Peyer's patch (tissue), 4 donors: Measurements from ENCODE around the gene LCP2. TPM values are rescaled to one million over a fixed set of nuclear protein-coding genes. Genes with fewer than 3 reads are reported as not detected.

Source experiments
- DNase-seq, 3 donors: peaks; one replicate each; pipeline ENCODE4 v3.0.0-alpha.2; 2017 to 2019
- H3K27ac ChIP-seq, 4 donors: fragments of 200-600 bp; sonication (generic); one replicate each; pipeline ENCODE4 v1.5.1; 2016 to 2019
- H3K27me3 ChIP-seq, 2 donors: fragments of 200-600 bp; sonication (generic); one replicate each; pipeline ENCODE4 v1.5.1; 2019
- H3K36me3 ChIP-seq, 3 donors: fragments of 200-600 bp; sonication (generic); one replicate each; pipeline ENCODE4 v1.5.1; 2016 to 2019
- H3K4me1 ChIP-seq, 4 donors: fragments of 200-600 bp; sonication (generic); one replicate each; pipeline ENCODE4 v1.5.1; 2016 to 2019
- H3K4me3 ChIP-seq, 4 donors: fragments of 200-600 bp; sonication (generic); 1 replicate in 3 of 4; 2 replicates in 1 of 4; pipeline ENCODE4 v1.5.1; 2016 to 2019; ENCODE audit warnings: mild to moderate bottlenecking in 1 of 4
- H3K9me3 ChIP-seq, 4 donors: fragments of 200-600 bp; sonication (generic); one replicate each; pipeline ENCODE4 v1.5.1; 2016 to 2019; ENCODE audit warnings: mild to moderate bottlenecking in 1 of 4
- CTCF ChIP-seq, 6 experiments: fragments of 450-650 bp in 4 of 6; fragments of 200-600 bp in 2 of 6; sonication (generic) in 1 of 6; IDR thresholded peaks; one replicate each; pipeline ENCODE4 v1.5.1; 2017 to 2019; ENCODE audit warnings: antibody characterized with exemption in 6 of 6, mild to moderate bottlenecking in 3 of 6, moderate library complexity in 1 of 6
- POLR2A ChIP-seq, 2 donors: fragments of 450-650 bp; IDR thresholded peaks; one replicate each; pipeline ENCODE4 v1.5.1; 2017; ENCODE audit warnings: antibody characterized with exemption in 2 of 2, mild to moderate bottlenecking in 2 of 2, moderate library complexity in 2 of 2
- total RNA-seq, 4 donors: library from RNA; depleted of rRNA; stranded (reverse); fragments of >200 nt; gene quantifications; one replicate each; pipeline ENCODE4 v1.1.0, GENCODE V29; 2016

Gene LCP2
- total RNA-seq, 4 donors from 2014 or later, result 27.1 to 139 (median 33.9) TPM

DNA sequence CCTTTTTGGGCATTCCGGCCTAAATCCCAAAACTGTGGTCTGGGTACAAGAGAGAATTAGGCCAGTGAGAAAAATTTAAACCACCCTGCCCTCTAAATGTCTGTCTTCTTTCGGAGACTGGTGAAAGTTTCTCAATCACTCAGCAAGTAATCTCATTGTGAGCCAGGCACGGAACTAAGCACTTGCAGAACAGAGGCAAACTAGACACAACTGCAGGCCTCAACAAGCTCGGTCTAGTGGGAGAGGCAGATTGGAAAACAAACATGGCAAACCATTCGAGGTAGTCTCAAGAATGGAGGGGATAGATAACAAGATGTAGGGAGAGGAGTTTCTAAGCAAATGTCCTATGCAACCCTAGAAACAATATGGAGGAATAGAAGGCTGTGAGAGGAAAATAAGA, 73.7 kb downstream of the LCP2 start:
- no peak overlapping the region for H3K4me3 ChIP-seq
- H3K4me1 ChIP-seq, result peaks cover 0 to 4% (median 0%) of the 10 kb centered on the region in 4 donors
- H3K36me3 ChIP-seq, result no peaks in the 10 kb centered on the region
- H3K27ac ChIP-seq, result no peak overlapping the region
- H3K27me3 ChIP-seq, result no peaks in the 10 kb centered on the region
- H3K9me3 ChIP-seq, result no peaks in the 10 kb centered on the region
- TF ChIP-seq CTCF (IDR thresholded peaks at IDR 0.05) (no peak), POLR2A (IDR thresholded peaks at IDR 0.05) (no peak)
- no peak for DNase-seq

- H3K9me3 ChIP-seq, result no peaks in the 10 kb centered on the region
- H3K27ac ChIP-seq, result no peak overlapping the region
- H3K27me3 ChIP-seq, result no peaks in the 10 kb centered on the region
- no peaks in the 10 kb centered on the region for H3K36me3 ChIP-seq
- no peak overlapping the region for H3K4me3 ChIP-seq
- TF ChIP-seq CTCF (IDR thresholded peaks at IDR 0.05) (no peak), POLR2A (IDR thresholded peaks at IDR 0.05) (no peak)
- no peak for DNase-seq
- H3K4me1 ChIP-seq, result peaks cover 0 to 4% (median 0%) of the 10 kb centered on the region in 4 donors
These were observed 74.2 kb downstream of the LCP2 start for GRCh38 chr5:170223360-170223759.

- no peaks in the 10 kb centered on the region for H3K9me3 ChIP-seq
- H3K27me3 ChIP-seq, result no peaks in the 10 kb centered on the region
- TF ChIP-seq CTCF (IDR thresholded peaks at IDR 0.05) (no peak), POLR2A (IDR thresholded peaks at IDR 0.05) (no peak)
- H3K4me1 ChIP-seq, result peaks cover 0 to 4% (median 0%) of the 10 kb centered on the region in 4 donors
- no peak overlapping the region for H3K4me3 ChIP-seq
- no peaks in the 10 kb centered on the region for H3K36me3 ChIP-seq
- DNase-seq, result no peak
- peak overlapping the region in 1 of 4 donors; percentile 62 for H3K27ac ChIP-seq
These were observed 76.2 kb downstream of the LCP2 start for GRCh38 chr5:170221327-170221741.

- no peak overlapping the region for H3K27ac ChIP-seq
- no peaks in the 10 kb centered on the region for H3K9me3 ChIP-seq
- DNase-seq, result no peak
- H3K4me1 ChIP-seq, result peaks cover 0 to 4% (median 0%) of the 10 kb centered on the region in 4 donors
- TF ChIP-seq CTCF (IDR thresholded peaks at IDR 0.05) (no peak), POLR2A (IDR thresholded peaks at IDR 0.05) (no peak)
- H3K4me3 ChIP-seq, result no peak overlapping the region
- no peaks in the 10 kb centered on the region for H3K27me3 ChIP-seq
- H3K36me3 ChIP-seq, result no peaks in the 10 kb centered on the region
These were observed 77.4 kb downstream of the LCP2 start for GRCh38 chr5:170220191-170220590.

DNA sequence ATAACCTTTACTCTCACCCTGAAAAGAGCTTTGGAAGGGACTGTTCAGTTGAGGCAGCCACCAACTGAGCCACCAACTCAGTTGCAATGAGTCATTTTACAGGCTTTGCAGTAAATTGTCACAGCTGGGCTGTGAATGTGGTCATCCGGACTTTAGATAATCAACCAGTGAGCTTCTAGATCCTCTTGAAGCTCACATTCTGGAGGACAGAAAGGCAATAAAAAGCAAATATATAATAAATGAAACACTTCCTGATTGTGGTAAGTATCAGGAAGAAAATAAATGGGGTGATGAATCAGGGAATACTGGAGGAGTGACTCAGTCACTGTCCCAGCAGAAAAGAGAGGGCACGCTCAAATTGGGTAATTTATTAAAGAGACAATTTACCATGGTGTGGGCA, 78.0 kb downstream of the LCP2 start:
- Histone ChIP-seq H3K27ac (no peak overlapping the region), H3K27me3 (no peaks in the 10 kb centered on the region), H3K4me3 (no peak overlapping the region), H3K9me3 (no peaks in the 10 kb centered on the region), H3K4me1 (peaks cover 0 to 4% (median 0%) of the 10 kb centered on the region in 4 donors), H3K36me3 (no peaks in the 10 kb centered on the region)
- no peak for TF ChIP-seq POLR2A (IDR thresholded peaks at IDR 0.05)
- no peak for DNase-seq

DNA sequence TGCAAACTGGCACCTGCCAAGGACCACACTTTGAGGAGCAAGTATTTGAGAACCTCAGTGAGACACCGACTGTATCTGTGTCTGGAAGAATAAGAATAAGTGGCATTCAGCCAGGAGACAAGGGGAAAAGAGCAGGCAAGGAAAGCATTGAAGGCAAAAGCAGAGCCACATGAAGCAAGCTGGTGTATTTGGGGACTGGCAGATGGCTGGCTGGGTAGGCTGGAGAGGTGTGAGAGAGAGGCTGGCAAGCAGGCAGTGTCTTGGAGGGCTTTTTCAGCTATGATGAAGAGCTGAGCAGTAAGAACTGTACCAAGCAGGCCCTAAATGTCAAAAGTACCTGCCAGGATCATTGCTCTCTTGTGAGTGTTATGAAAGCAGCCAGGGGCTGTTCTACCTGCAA, 78.9 kb downstream of the LCP2 start:
- DNase-seq, result no peak
- Histone ChIP-seq H3K27ac (no peak overlapping the region), H3K36me3 (no peaks in the 10 kb centered on the region), H3K27me3 (no peaks in the 10 kb centered on the region), H3K9me3 (no peaks in the 10 kb centered on the region), H3K4me1 (peaks cover 0 to 4% (median 0%) of the 10 kb centered on the region in 4 donors), H3K4me3 (no peak overlapping the region)
- TF ChIP-seq POLR2A (IDR thresholded peaks at IDR 0.05) (no peak), CTCF (IDR thresholded peaks at IDR 0.05) (no peak)
